BJ (cell line): ENCODE measurements around the gene CD38. TPM values are rescaled to one million over a fixed set of nuclear protein-coding genes. Genes with fewer than 3 reads are reported as not detected.

Experiments used
- CTCF ChIA-PET: fragments of 350-600 bp; formaldehyde crosslinking; extraction: SDS; loops from one replicate; lab custom pipeline; 2021; ENCODE audit warnings: antibody characterized with exemption, inconsistent platforms; lab: Yijun Ruan, JAX
- POLR2A ChIA-PET: fragments of 300-600 bp; sonication (Branson Sonifier 250); formaldehyde crosslinking; extraction: SDS; loops from one replicate; lab custom pipeline; 2021; ENCODE audit warnings: antibody characterized with exemption; lab: Charles Lee
- DNase-seq: peaks from one replicate; pipeline ENCODE4 v3.0.0-alpha.2; 2011; ENCODE audit warnings: low read depth
- H3K27me3 ChIP-seq: 2 replicates; pipeline ENCODE4 v1.6.0; 2011; ENCODE audit warnings: low read length; ENCODE audit not compliant: control insufficient read depth, insufficient read depth
- H3K36me3 ChIP-seq: 2 replicates; pipeline ENCODE4 v1.5.1; 2011; ENCODE audit warnings: low read length; ENCODE audit not compliant: control insufficient read depth, insufficient read depth
- H3K4me3 ChIP-seq: 2 replicates; pipeline ENCODE4 v1.5.1; 2011; ENCODE audit warnings: low read depth, mild to moderate bottlenecking, control low read depth, low read length
- polyA plus RNA-seq: library from polyadenylated mRNA; depleted of rRNA; stranded (reverse); fragments of >200 nt; gene quantifications from 2 replicates; pipeline ENCODE4 v1.2.3, GENCODE V29; 2011
- TF ChIP-seq, protein P1 (sequence below): IDR thresholded peaks from 2 replicates; pipeline ENCODE4 v1.5.1; 2011; ENCODE audit warnings: low read depth, mild to moderate bottlenecking, control low read depth, inconsistent platforms, low read length, moderate library complexity; ENCODE audit not compliant: insufficient read depth

CD38 gene
- polyA plus RNA-seq, 1 experiment: not detected

DNA sequence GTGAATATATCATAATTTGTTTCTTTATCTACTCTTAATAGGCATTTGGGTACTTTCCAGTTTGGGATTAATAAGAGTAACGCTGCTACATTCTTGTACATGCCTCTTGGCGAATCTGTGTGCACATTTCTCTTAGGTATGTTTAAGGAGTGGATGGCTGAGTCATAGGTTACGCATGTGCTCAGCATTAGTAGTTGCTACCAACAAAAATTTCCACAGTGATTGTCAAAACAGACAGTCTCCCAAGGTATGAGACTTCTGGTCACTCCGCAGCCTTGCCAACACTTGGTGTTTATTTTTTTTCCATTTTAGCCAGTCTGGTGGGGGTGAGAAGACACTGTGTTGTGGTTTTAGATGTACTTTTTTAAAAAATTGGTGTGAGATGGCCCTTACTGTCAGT is 115.8 kb downstream of the CD38 start:
- CTCF ChIA-PET: interaction anchor here (1.2 to 3.2 kb wide), 2 partner anchors 11 to 62 kb away, joined by 8 to 17 read pairs; no protein-coding TSS in a partner anchor
- TF ChIP-seq, protein P1, sequence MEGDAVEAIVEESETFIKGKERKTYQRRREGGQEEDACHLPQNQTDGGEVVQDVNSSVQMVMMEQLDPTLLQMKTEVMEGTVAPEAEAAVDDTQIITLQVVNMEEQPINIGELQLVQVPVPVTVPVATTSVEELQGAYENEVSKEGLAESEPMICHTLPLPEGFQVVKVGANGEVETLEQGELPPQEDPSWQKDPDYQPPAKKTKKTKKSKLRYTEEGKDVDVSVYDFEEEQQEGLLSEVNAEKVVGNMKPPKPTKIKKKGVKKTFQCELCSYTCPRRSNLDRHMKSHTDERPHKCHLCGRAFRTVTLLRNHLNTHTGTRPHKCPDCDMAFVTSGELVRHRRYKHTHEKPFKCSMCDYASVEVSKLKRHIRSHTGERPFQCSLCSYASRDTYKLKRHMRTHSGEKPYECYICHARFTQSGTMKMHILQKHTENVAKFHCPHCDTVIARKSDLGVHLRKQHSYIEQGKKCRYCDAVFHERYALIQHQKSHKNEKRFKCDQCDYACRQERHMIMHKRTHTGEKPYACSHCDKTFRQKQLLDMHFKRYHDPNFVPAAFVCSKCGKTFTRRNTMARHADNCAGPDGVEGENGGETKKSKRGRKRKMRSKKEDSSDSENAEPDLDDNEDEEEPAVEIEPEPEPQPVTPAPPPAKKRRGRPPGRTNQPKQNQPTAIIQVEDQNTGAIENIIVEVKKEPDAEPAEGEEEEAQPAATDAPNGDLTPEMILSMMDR: no peak

GRCh38 chr4:15894393-15894792 is 116.3 kb downstream of the CD38 start:
- ChIA-PET CTCF (interaction anchor here (1.2 to 3.2 kb wide), 2 partner anchors 11 to 62 kb away, joined by 8 to 17 read pairs; no protein-coding TSS in a partner anchor), POLR2A (no interaction called here)
- Histone ChIP-seq H3K27me3 (peaks cover 15% of the 10 kb centered on the region), H3K4me3 (no peak overlapping the region), H3K36me3 (no peaks in the 10 kb centered on the region)
- DNase-seq: no peak
- TF ChIP-seq, protein P1: no peak

More for the DNA sequence above, 115.8 kb downstream of the CD38 start:
- H3K4me3 ChIP-seq: no peak overlapping the region
- H3K36me3 ChIP-seq: no peaks in the 10 kb centered on the region
- DNase-seq: peak; percentile 93
- H3K27me3 ChIP-seq: peaks cover 13% of the 10 kb centered on the region
- POLR2A ChIA-PET: no interaction called here

DNA sequence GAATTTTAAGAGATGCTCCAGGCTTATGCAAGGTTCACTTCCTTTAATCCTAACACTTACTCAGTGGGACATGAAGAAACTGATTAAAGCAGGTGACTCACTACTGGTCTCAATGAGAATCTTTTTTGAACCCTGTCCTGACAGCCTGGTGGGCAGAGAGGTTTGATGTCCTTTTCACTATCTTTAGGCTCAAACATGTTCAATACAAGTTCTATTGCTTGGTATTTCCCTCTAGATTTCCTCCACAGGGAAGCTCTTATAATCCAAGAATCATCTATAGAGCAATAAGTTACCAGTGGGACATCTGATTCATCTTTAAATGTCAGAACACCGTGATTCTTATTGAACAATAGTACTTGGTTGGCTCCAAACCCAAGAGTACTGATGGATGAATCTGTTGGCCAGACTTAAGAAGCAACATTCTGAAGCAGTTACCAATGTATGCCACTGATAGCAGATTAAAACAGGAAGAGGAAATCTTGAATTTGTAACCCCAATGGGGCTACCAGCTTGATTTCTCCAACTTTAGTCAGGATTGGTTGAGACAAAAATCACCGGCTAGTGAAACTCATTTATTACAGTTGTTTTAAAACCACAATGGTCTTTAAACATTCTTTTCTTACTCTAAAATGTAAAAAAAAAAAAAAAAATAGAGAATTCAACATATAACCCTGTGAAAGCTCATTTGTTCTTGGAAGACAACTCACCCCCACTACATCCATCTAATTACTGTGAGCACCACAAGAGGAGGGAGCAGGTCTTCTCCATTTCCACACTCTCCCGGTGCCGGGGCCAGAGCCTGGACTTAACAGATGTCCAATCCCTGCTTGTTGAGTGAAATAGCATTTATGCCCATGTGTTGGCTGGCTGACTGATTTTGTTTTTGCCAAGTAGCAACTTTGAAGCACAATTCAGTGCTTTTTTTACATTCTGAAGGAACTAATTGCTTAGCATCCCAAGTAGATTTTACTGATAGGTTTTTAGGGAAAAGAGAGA is 117.1 kb downstream of the CD38 start:
- TF ChIP-seq, protein P1: no peak
- H3K36me3 ChIP-seq: no peaks in the 10 kb centered on the region
- no peak for DNase-seq
- peaks cover 15% of the 10 kb centered on the region for H3K27me3 ChIP-seq
- H3K4me3 ChIP-seq: no peak overlapping the region
- CTCF ChIA-PET: interaction anchor here (1.2 to 3.2 kb wide), 2 partner anchors 12 to 61 kb away, joined by 8 to 17 read pairs; no protein-coding TSS in a partner anchor
- POLR2A ChIA-PET: no interaction called here

DNA sequence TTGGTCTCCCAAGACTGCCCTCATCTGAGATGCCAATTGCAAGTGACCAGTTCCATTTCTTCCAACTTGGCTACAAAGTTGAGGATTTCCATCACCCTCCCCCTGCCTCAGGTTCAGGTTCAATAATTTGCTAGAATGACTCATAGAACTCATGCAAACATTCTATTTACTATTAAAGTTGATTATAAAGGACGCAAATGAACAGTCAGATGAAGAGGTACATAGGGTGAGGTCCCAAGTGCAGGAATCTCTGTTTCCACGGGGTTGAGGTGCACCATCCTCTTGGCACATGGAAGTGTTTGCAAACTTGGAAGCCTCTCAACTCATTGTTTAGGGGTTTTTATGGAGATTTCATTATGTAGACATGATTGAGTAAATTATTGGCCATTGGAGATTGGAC is 119.4 kb downstream of the CD38 start:
- no peak for DNase-seq
- ChIA-PET POLR2A (no interaction called here), CTCF (interaction anchor here (1.0 to 1.2 kb wide), 2 partner anchors 10 to 59 kb away, joined by 3 to 4 read pairs; no protein-coding TSS in a partner anchor)
- TF ChIP-seq, protein P1: no peak
- Histone ChIP-seq H3K27me3 (peaks cover 16% of the 10 kb centered on the region), H3K4me3 (no peak overlapping the region), H3K36me3 (no peaks in the 10 kb centered on the region)

DNA sequence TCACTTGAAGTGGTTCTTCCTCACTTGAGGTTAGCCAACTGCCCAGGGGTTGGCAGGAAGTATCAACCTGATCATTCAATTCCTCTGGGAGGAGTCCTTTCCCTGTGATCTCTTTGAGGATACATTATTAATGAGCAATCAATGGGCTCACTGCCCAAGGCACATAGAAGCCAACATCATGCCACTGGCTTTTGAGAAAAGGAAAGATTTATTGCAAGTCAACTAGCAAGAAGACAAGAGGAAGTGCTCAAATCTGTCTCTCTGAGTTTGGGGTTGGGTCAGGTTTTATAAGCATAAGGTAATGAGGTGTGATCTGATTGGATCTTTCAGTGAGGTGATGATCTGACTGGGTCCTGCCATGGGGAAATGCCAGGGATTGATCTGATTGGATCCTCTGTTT is 120.8 kb downstream of the CD38 start:
- POLR2A ChIA-PET: no interaction called here
- Histone ChIP-seq H3K27me3 (peaks cover 23% of the 10 kb centered on the region), H3K36me3 (no peaks in the 10 kb centered on the region), H3K4me3 (no peak overlapping the region)
- CTCF ChIA-PET: interaction anchor here (0.8 to 1.2 kb wide), 2 partner anchors 8 to 57 kb away, joined by 3 to 4 read pairs; no protein-coding TSS in a partner anchor
- no peak for DNase-seq
- TF ChIP-seq, protein P1: no peak
